ENCODE measurements around the gene DLX1. TPM values are rescaled to one million over a fixed set of nuclear protein-coding genes. Genes with fewer than 3 reads are reported as not detected.
"Not testable (repeated sequence)": the region's sequence is repeated elsewhere in the genome, so short reads cannot be mapped to it uniquely, and the experiment has no call there.

DLX1 gene
- total RNA-seq, 4 donors from 2014 or later, result 0.40 TPM; not detected in 3

GRCh38 chr2:172134270-172134669 lies 49.0 kb downstream of the DLX1 start:
- Histone ChIP-seq H3K36me3 (no peaks in the 10 kb centered on the region), H3K4me3 (no peak overlapping the region), H3K27me3 (peaks cover 10% of the 10 kb centered on the region), H3K27ac (no peak overlapping the region), H3K9me3 (peaks cover 0 to 4% (median 0%) of the 10 kb centered on the region in 3 donors), H3K4me1 (no peaks in the 10 kb centered on the region)
- ATAC-seq, result no peak
- TF ChIP-seq, protein P1, sequence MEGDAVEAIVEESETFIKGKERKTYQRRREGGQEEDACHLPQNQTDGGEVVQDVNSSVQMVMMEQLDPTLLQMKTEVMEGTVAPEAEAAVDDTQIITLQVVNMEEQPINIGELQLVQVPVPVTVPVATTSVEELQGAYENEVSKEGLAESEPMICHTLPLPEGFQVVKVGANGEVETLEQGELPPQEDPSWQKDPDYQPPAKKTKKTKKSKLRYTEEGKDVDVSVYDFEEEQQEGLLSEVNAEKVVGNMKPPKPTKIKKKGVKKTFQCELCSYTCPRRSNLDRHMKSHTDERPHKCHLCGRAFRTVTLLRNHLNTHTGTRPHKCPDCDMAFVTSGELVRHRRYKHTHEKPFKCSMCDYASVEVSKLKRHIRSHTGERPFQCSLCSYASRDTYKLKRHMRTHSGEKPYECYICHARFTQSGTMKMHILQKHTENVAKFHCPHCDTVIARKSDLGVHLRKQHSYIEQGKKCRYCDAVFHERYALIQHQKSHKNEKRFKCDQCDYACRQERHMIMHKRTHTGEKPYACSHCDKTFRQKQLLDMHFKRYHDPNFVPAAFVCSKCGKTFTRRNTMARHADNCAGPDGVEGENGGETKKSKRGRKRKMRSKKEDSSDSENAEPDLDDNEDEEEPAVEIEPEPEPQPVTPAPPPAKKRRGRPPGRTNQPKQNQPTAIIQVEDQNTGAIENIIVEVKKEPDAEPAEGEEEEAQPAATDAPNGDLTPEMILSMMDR (IDR thresholded peaks at IDR 0.05), result no peak
- TF ChIP-seq EP300 (IDR thresholded peaks at IDR 0.05), result no peak
- TF ChIP-seq POLR2A (IDR thresholded peaks at IDR 0.05), result no peak
- no peak for TF ChIP-seq POLR2AphosphoS5 (IDR thresholded peaks at IDR 0.05)
- WGBS, 2 donors (ENCODE audit: low coverage in 1 of 2), result 71 to 87% methylated on average over 3 of the region's 3 CpGs

- WGBS, 2 donors (ENCODE audit: low coverage in 1 of 2), result 74 to 86% methylated on average over 4 of the region's 4 CpGs
- no peak for ATAC-seq
- H3K4me1 ChIP-seq, result no peaks in the 10 kb centered on the region
- H3K27me3 ChIP-seq, result peaks cover 5% of the 10 kb centered on the region
- no peaks in the 10 kb centered on the region for H3K36me3 ChIP-seq
- no peak overlapping the region for H3K4me3 ChIP-seq
- H3K27ac ChIP-seq, result no peak overlapping the region
- H3K9me3 ChIP-seq, result peaks cover 0 to 14% (median 0%) of the 10 kb centered on the region in 3 donors
- TF ChIP-seq, protein P1 (IDR thresholded peaks at IDR 0.05), result no peak
- no peak for TF ChIP-seq POLR2AphosphoS5 (IDR thresholded peaks at IDR 0.05)
- no peak for TF ChIP-seq POLR2A (IDR thresholded peaks at IDR 0.05)
- no peak for TF ChIP-seq EP300 (IDR thresholded peaks at IDR 0.05)
These were observed 50.1 kb downstream of the DLX1 start for GRCh38 chr2:172135446-172135845.

DNA sequence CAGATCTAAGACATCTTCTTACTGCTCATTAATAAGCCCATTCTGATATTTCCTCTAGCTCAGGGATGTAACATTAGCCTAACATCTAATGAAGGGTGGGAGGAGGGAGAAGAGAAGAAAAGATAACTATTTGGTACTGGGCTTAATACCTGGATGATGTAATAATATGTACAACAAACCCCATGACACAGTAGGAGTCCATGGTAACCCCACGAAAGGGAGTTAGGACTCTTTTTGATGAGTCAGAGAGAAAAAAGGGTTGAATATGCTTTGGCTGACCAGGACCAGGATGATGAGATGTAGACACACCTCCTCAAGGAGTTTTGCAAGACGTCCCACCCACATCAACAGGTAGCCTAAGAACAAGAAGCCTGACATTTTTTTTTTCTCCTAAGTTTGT lies 51.8 kb downstream of the DLX1 start:
- Histone ChIP-seq H3K27me3 (peaks cover 4% of the 10 kb centered on the region), H3K4me1 (no peaks in the 10 kb centered on the region), H3K9me3 (peaks cover 0 to 19% (median 0%) of the 10 kb centered on the region in 3 donors), H3K4me3 (no peak overlapping the region), H3K36me3 (no peaks in the 10 kb centered on the region), H3K27ac (no peak overlapping the region)
- WGBS, 2 donors (ENCODE audit: low coverage in 1 of 2), result 64 to 69% methylated on average over 2 of the region's 2 CpGs
- ATAC-seq, result no peak
- TF ChIP-seq, protein P1 (IDR thresholded peaks at IDR 0.05), result no peak
- TF ChIP-seq POLR2A (IDR thresholded peaks at IDR 0.05) (no peak), POLR2AphosphoS5 (IDR thresholded peaks at IDR 0.05) (no peak), EP300 (IDR thresholded peaks at IDR 0.05) (no peak)

DNA sequence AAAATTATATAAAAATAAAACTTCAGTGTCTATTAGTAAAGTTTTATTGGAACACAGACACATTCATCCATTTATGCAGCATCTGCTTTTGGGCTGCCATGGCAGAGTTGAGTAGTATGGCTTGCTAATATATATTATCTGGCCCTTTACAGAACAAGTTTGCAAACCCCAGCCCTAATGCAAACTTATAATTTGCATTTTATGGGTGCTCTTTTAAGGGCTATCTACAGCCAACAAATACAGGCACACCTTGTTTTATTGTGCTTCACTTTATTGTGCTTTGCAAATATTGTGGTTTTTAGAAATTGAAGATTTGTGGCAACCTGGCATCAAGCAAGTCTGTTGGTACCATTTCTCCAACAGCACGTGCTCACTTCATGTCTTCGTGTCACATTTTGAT lies 52.6 kb downstream of the DLX1 start:
- Histone ChIP-seq H3K4me1 (no peaks in the 10 kb centered on the region), H3K4me3 (no peak overlapping the region), H3K27me3 (peaks cover 4% of the 10 kb centered on the region), H3K9me3 (peaks cover 0 to 19% (median 0%) of the 10 kb centered on the region in 3 donors), H3K27ac (no peak overlapping the region), H3K36me3 (no peaks in the 10 kb centered on the region)
- WGBS, 2 donors (ENCODE audit: low coverage in 1 of 2), result 66 to 88% methylated on average over 2 of the region's 2 CpGs
- TF ChIP-seq EP300 (IDR thresholded peaks at IDR 0.05), result no peak
- TF ChIP-seq POLR2AphosphoS5 (IDR thresholded peaks at IDR 0.05), result no peak
- no peak for TF ChIP-seq POLR2A (IDR thresholded peaks at IDR 0.05)
- TF ChIP-seq, protein P1 (IDR thresholded peaks at IDR 0.05), result no peak
- ATAC-seq, result no peak

GRCh38 chr2:172138727-172139126 lies 53.4 kb downstream of the DLX1 start:
- peaks cover 0 to 19% (median 0%) of the 10 kb centered on the region in 3 donors for H3K9me3 ChIP-seq
- 75 to 80% methylated on average over 1 of the region's 1 CpG for WGBS, 2 donors (ENCODE audit: low coverage in 1 of 2)
- H3K4me1 ChIP-seq, H3K27me3 ChIP-seq, ATAC-seq, H3K36me3 ChIP-seq, H3K27ac ChIP-seq, H3K4me3 ChIP-seq: not testable (repeated sequence)

Other genes with a start within 250 kb of the DLX1 start
- gene SLC25A12, start 191.3 kb upstream of the DLX1 start, total RNA-seq, result 10 to 100 TPM; 54.9 to 82.7 (median 70.5) TPM
- gene HAT1, start 163.0 kb upstream of the DLX1 start, total RNA-seq, result 10 to 100 TPM; 25.2 to 34.2 (median 31.3) TPM
- 1 to 10 TPM; 1.8 to 9.2 (median 4.2) TPM for gene METAP1D, start 85.6 kb upstream of the DLX1 start, total RNA-seq
- not detected for gene DLX2, start 17.4 kb downstream of the DLX1 start, total RNA-seq